MCF 10A (cell line): ENCODE measurements around the gene HDAC10. TPM values are rescaled to one million over a fixed set of nuclear protein-coding genes. Genes with fewer than 3 reads are reported as not detected.

Experiments
- BruUV-seq: library from RNA; stranded (reverse); fragments of 400-500 nt; replicated peaks from 2 replicates; lab custom pipeline; 2021; lab: Mats Ljungman, UMichigan
- CTCF ChIA-PET: fragments of 300-600 bp; sonication (Branson Sonifier 250); formaldehyde crosslinking; extraction: SDS; loops from one replicate; lab custom pipeline; 2021; ENCODE audit warnings: antibody characterized with exemption, inconsistent platforms; lab: Yijun Ruan, JAX
- POLR2A ChIA-PET: fragments of 300-600, 350-650 bp; sonication (Branson Sonifier 250); formaldehyde crosslinking; extraction: SDS; loops from one replicate; lab custom pipeline; 2020; ENCODE audit warnings: antibody characterized with exemption, inconsistent platforms; lab: Yijun Ruan, JAX
- DNase-seq: peaks from one replicate; pipeline ENCODE4 v3.0.0-alpha.2; 2018; ENCODE audit not compliant: unreplicated experiment
- H3K27ac Mint-ChIP-seq: one replicate; pipeline ENCODE4 v1.8.0; 2022; ENCODE audit warnings: mild to moderate bottlenecking, low read depth, mixed read lengths; ENCODE audit not compliant: unreplicated experiment
- H3K27me3 Mint-ChIP-seq: one replicate; pipeline ENCODE4 v1.8.0; 2022; ENCODE audit warnings: mixed read lengths; ENCODE audit not compliant: insufficient read depth, unreplicated experiment
- H3K36me3 Mint-ChIP-seq: one replicate; pipeline ENCODE4 v1.8.0; 2022; ENCODE audit warnings: mild to moderate bottlenecking, moderate library complexity, mixed read lengths; ENCODE audit not compliant: insufficient read depth, unreplicated experiment
- H3K4me1 Mint-ChIP-seq: one replicate; pipeline ENCODE4 v1.8.0; 2022; ENCODE audit warnings: mixed read lengths; ENCODE audit not compliant: insufficient read depth, unreplicated experiment
- H3K4me3 Mint-ChIP-seq: one replicate; pipeline ENCODE4 v1.8.0; 2022; ENCODE audit warnings: mild to moderate bottlenecking, moderate library complexity, mixed read lengths; ENCODE audit not compliant: unreplicated experiment
- H3K9me3 Mint-ChIP-seq: one replicate; pipeline ENCODE4 v1.8.0; 2022; ENCODE audit warnings: mixed read lengths; ENCODE audit not compliant: unreplicated experiment
- CTCF ChIP-seq: fragments of 200-600 bp; IDR thresholded peaks from one replicate; pipeline ENCODE4 v1.8.0; 2022; ENCODE audit warnings: antibody characterized with exemption, mild to moderate bottlenecking; ENCODE audit not compliant: unreplicated experiment
- intact Hi-C: fragments of 100-400 bp; cut with micrococcal nuclease; formaldehyde crosslinking; loops from 2 replicates; pipeline ENCODE4 v1.14.1; 2022
- total RNA-seq: library from RNA; stranded (reverse); gene quantifications from 2 replicates; pipeline ENCODE4 v1.2.3, GENCODE V29; 2022

The HDAC10 gene
- total RNA-seq, 1 experiment from 2014 or later, result 27.5 TPM

- Mint-ChIP-seq H3K36me3 (peaks cover 40% of the 10 kb centered on the region), H3K27ac (peak overlapping the region; percentile 64)
Measured at GRCh38 chr22:50292643-50293440, 41.8 kb upstream of the HDAC10 start.

GRCh38 chr22:50289942-50290630 is 39.0 kb upstream of the HDAC10 start:
- H3K36me3 Mint-ChIP-seq, result peaks cover 45% of the 10 kb centered on the region
- ChIA-PET CTCF (interaction anchor here (0.6 to 1.3 kb wide), 4 partner anchors 14 to 47 kb away, joined by 3 to 5 read pairs (median 4); no protein-coding TSS in a partner anchor), POLR2A (interaction anchor here (5.9 kb wide), 1 partner anchor 15 kb away, joined by 73 read pairs; the partner anchor contains the start of gene PLXNB2)
- no peaks in the 10 kb centered on the region for H3K9me3 Mint-ChIP-seq
- peaks cover 8% of the 10 kb centered on the region for H3K4me1 Mint-ChIP-seq
- no peak for TF ChIP-seq CTCF
- DNase-seq, result no peak
- H3K27ac Mint-ChIP-seq, result no peak overlapping the region
- H3K4me3 Mint-ChIP-seq, result no peak overlapping the region
- TSS peak; percentile 59 for BruUV-seq
- H3K27me3 Mint-ChIP-seq, result no peaks in the 10 kb centered on the region
- intact Hi-C loops, result no loop called here

More at GRCh38 chr22:50292643-50293440, 41.8 kb upstream of the HDAC10 start:
- intact Hi-C loops, result no loop called here
- POLR2A ChIA-PET, result interaction anchor here (5.9 kb wide), 1 partner anchor 12 kb away, joined by 73 read pairs; the partner anchor contains the start of gene PLXNB2
- no peaks in the 10 kb centered on the region for H3K9me3 Mint-ChIP-seq
- CTCF ChIA-PET, result interaction anchor here (0.6 to 1.6 kb wide), 4 partner anchors 13 to 34 kb away, joined by 3 to 6 read pairs (median 3); no protein-coding TSS in a partner anchor
- no peak for DNase-seq
- BruUV-seq, result no TSS peak
- no peaks in the 10 kb centered on the region for H3K27me3 Mint-ChIP-seq
- H3K4me1 Mint-ChIP-seq, result peaks cover 13% of the 10 kb centered on the region
- no peak for TF ChIP-seq CTCF
- H3K4me3 Mint-ChIP-seq, result peak overlapping the region; percentile 56

GRCh38 chr22:50289151-50289941 is 38.3 kb upstream of the HDAC10 start:
- CTCF ChIA-PET, result interaction anchor here (0.6 to 1.3 kb wide), 2 partner anchors 13 to 38 kb away, joined by 4 to 5 read pairs; no protein-coding TSS in a partner anchor

More at GRCh38 chr22:50289151-50289941, 38.3 kb upstream of the HDAC10 start:
- H3K27me3 Mint-ChIP-seq, result no peaks in the 10 kb centered on the region
- no peaks in the 10 kb centered on the region for H3K9me3 Mint-ChIP-seq
- no peak overlapping the region for H3K4me3 Mint-ChIP-seq
- no peak overlapping the region for H3K27ac Mint-ChIP-seq
- peaks cover 47% of the 10 kb centered on the region for H3K36me3 Mint-ChIP-seq
- TF ChIP-seq CTCF, result no peak
- no TSS peak for BruUV-seq
- POLR2A ChIA-PET, result no interaction called here
- DNase-seq, result no peak
- peaks cover 8% of the 10 kb centered on the region for H3K4me1 Mint-ChIP-seq
- intact Hi-C loops, result no loop called here
